GM10847 (cell line): ENCODE results near the gene CENPW.

Experiments used
- POLR2A ChIP-seq: IDR thresholded peaks from 2 replicates; pipeline ENCODE4 v1.6.1; 2011; ENCODE audit not compliant: insufficient read length; ENCODE audit errors: extremely low read depth

The CENPW gene

GRCh38 chr6:126359936-126360537 is 20.1 kb downstream of the CENPW start:
- no peak for TF ChIP-seq POLR2A

DNA sequence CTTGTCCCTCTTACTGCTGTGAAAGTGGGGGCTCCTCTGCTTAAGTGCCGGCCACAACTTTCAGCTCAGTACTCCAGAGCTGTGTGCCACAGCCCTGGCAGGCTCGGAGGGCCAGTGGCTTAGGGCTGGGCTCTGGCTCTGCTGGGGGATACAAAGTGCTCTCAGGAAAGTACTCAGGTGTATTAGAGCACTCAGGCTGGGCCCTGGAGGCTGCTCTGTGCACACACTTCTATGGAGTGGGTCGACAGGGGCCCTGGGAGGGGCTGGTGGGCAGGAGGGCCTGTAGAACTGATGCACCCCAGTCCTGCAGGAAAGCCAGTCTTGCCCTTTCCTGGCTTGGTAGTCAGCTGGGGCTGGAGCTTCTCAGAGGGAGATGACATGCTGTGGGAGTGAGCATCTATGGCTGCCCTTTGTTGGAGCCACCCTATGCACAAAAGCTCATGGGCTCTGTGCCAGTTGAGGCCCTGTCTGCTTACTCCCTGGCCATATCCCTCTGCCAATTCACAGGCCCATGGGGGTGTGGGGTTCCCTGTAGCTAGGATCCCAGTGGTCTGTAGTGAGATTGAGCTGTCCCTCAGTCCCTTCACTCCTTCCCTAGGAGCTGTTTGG is 22.0 kb downstream of the CENPW start:
- no peak for TF ChIP-seq POLR2A

- TF ChIP-seq POLR2A, result no peak
These were observed 27.9 kb downstream of the CENPW start for GRCh38 chr6:126367849-126368248.

GRCh38 chr6:126372626-126373025 is 32.7 kb downstream of the CENPW start:
- no peak for TF ChIP-seq POLR2A

DNA sequence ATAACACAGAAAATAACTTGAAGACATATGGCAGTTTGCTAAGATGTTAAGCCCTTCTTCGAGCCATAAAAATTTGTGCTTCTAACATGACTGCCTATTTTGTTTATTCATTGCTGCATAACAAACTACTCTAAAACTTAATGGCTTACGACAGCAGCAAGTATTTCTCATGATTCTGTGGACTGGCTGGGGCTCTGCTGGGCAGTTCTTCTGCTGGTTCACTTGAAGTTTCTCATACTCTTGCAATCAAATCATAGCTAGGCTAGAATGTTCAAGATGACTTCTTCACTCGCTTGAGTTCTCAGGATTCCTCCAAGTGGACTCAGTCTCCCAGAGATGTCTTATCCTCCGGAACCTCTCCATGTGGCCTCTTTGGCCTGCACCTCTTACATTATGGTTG is 33.4 kb downstream of the CENPW start:
- no peak for TF ChIP-seq POLR2A

DNA sequence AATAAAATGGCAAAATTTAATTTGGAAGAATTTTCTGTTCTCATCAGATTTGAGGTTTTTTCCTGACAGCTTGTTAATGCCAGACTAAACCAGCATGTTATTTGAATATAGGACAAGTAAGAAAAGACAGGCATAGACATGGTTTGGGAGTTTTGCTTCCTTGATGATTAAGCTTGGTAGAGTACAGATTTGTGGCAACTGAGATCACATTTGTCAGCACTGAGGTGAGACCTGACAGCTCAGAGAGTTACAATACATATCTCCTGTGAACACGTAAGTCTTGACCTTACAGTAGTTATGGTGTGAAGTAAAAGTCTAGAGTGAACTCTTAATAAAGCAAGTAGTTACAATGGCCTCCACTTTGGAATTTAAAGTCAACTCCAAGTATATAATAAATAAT is 34.5 kb downstream of the CENPW start:
- no peak for TF ChIP-seq POLR2A

GRCh38 chr6:126376682-126377081 is 36.8 kb downstream of the CENPW start:
- TF ChIP-seq POLR2A, result no peak

- TF ChIP-seq POLR2A, result no peak
These were observed 37.8 kb downstream of the CENPW start for GRCh38 chr6:126377594-126378153.

DNA sequence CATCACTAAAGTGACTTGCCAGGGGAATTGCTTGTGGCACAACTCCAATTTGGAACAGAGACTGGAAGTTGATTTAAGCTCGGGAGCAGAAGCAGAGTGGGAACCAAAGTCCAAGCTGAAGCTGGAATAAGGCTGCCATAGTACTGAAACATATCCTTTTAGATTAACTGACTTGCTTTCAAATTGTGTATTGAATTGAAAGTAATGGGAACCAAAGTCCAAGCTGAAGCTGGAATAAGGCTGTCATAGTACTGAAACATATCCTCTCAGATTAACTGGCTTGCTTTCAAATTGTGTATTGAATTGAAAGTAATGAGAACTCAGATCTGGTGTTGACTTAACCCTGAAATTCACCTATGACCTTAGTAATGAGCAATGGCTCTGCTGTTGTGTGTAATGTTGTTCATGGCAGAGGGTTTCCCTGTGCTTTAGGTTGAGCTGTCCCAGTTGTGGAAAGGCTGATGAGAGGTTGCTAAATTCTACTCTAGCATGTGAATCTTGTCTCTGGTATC is 40.2 kb downstream of the CENPW start:
- TF ChIP-seq POLR2A, result no peak

DNA sequence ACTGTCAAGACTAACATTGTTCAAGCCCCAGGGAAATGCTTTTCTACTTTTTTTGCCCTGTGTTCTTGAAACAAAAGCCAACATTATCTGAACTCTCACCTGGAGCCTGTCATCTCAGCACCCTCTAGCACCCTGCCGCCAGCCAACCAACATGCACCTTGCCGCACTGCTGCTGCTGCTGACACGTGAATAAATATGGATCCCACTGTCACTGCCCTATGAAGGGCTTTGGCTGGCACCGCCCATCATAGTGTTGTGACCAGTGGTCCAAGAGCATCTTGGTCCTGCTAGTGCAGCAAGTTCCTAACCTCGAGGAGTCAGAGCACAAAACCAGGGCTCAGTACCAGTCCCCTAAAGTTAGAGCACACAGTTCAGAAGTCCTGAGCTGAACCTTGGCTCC is 41.6 kb downstream of the CENPW start:
- TF ChIP-seq POLR2A, result no peak

DNA sequence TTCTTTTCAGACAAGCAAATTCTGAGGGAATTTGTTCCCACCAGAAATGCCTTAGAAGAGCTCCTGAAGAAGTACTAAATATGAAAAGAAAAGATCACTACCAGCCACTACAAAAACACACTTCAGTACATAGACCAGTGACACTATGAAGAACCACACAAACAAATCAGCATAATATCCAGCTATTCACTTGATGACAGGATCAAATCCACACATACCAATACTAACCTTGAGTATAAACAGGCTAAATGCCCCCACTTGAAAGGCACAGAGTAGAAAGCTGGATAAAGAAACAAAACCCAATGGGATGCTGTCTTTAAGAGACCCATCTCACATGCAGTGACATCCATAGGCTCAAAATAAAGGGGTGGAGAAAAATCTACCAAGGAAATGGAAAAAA is 43.3 kb downstream of the CENPW start:
- no peak for TF ChIP-seq POLR2A

DNA sequence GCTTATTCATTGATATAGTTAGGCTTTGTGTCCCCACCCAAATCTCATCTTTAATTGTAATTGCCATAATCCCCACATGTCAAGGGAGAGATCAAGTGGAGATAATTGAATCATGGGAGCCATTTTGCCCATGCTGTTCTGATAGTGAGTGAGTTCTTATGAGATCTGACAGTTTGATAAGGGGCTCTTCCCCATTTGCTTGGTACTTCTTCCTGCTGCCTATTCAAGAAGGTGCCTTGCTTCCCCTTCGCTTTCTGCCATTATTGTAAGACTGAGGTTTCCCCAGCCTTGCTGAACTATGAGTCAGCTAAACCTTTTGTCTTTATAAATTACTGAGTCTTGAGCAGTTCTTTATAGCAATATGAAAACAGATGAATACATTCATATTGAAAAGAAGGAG is 45.6 kb downstream of the CENPW start:
- no peak for TF ChIP-seq POLR2A

- no peak for TF ChIP-seq POLR2A
These were observed 48.2 kb downstream of the CENPW start for GRCh38 chr6:126388104-126388598.

- TF ChIP-seq POLR2A, result no peak
These were observed 56.2 kb downstream of the CENPW start for GRCh38 chr6:126396131-126396530.
